HG03442 (cell line): ENCODE measurements around the gene REC114.
"Not testable (repeated sequence)": the region's sequence is repeated elsewhere in the genome, so short reads cannot be mapped to it uniquely, and the experiment has no call there.

Experiments used
- ATAC-seq: cut with Tn5 transposase; IDR thresholded peaks from one replicate; pipeline ENCODE4 v1.9.1; 2021; ENCODE audit warnings: mild to moderate bottlenecking, moderate library complexity; ENCODE audit not compliant: unreplicated experiment

The REC114 gene, protein sequence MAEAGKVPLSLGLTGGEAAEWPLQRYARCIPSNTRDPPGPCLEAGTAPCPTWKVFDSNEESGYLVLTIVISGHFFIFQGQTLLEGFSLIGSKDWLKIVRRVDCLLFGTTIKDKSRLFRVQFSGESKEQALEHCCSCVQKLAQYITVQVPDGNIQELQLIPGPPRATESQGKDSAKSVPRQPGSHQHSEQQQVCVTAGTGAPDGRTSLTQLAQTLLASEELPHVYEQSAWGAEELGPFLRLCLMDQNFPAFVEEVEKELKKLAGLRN

DNA sequence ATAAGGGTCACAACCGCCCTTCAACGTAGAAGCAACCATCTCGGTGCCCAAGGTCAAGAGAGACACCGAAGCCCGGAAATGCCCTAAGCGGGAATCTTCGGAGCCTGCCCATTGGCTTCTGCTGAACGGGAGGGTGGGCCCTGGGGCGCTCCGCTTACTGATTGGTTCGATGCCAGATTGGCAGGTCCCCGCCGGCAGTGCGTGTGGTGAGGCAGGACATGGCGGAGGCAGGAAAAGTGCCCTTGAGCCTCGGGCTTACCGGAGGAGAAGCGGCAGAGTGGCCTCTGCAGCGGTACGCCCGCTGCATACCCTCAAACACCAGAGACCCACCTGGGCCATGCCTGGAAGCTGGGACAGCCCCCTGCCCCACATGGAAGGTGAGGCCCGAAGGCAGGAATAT lies at the start of gene REC114:
Gene REC114, plus strand, starts transcription at position 197 of the 400 bp plus-strand sequence. Its CDS starts 22 bp downstream, at position 219.
- no peak for ATAC-seq

DNA sequence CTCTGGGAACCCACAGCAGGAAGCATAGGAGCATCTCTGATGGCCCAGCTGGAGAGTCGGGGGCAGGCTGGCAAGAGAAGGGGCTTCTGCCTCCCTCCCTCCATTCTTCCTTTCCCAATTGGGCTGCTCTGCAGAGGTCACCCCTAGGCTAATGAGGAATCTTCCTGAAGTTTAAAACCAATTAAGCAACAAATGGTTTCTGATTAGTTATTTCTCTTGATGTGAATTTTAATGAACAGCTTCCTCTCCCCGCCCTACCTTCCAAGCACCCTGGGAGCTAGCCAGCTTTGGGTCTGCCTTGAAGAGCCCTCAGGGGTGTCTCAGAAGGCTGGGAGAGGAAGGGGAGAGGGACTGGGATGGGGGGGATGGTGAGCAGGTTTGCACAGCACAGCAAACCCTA lies 49.6 kb upstream of the REC114 start:
- no peak for ATAC-seq

DNA sequence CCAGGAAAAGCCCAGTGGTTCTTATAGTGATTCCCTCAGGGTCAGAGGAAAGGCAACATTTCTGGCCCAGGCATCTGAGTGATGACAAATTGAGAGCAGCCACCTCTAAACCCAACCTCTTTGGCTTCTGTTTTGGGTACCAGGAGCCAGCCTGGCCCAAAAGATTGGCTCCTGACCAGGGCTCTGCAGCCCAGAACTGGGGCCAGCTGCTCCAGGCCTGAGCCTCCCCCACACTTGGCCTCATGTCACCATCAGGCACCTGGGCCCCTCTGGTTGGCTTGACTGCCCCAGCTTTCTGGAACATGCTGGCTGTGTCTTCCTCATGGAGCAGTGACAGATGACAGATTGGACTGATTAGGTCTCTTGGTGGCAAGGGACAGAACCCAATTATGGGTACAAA lies 48.2 kb upstream of the REC114 start:
- ATAC-seq, result no peak

DNA sequence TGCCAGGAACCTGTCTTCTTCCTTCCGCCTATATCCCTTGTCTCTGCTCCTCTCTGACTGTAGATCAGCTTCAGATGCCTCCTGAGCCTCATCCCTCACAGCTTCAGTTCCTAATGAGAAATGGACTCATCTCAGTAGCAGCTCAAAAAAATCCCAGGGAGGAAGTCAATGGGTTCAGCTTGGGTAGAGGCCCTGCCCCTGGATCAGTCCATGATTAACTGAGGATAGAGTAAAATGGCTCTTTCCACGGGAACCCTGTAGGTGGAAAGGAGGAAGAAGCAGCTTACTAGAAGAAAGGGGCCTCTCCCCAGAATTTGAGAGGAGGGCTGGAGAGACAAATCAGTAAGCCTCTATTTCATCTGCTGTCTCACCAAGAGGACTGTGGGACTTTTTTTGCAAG lies 47.3 kb upstream of the REC114 start:
- ATAC-seq, result no peak

DNA sequence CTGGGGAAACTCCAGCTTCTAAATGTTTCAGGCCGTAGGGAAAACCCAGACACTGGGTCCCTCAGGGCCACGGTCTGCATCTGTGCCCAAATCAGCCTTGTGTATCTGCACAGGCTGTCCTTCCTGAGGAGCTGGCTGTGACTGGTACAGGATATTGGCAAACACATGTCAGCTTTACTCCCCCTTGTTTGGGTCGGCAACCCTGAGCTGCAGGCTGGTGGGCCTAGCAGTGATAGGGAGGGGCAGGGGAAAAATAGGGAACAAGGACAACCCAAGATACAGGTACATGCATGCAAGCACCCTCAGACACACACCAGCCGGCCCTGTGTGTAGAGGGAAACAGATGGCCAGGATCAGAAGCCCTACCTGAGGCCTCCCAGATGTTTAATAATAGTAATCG lies 45.5 kb upstream of the REC114 start:
- no peak for ATAC-seq

DNA sequence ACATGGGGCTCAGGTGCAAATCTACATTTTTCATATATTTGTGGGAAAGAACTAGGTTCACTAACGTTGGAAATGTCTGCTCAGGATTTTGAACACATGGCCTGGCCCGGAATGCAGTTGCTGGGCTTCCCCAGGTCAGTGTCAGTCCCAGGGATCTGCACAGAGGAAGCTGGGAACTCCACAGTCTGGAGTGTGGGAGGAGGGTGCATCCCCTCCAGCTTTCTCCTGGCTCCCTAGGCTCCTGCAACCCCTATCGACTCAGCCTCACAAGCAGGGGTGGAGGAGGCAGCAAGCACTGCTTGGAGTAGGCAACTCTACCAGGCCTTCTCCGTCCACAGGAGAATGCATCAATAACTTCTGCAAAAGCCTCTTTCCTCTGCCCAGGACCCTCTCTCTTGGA lies 44.1 kb upstream of the REC114 start:
- no peak for ATAC-seq

DNA sequence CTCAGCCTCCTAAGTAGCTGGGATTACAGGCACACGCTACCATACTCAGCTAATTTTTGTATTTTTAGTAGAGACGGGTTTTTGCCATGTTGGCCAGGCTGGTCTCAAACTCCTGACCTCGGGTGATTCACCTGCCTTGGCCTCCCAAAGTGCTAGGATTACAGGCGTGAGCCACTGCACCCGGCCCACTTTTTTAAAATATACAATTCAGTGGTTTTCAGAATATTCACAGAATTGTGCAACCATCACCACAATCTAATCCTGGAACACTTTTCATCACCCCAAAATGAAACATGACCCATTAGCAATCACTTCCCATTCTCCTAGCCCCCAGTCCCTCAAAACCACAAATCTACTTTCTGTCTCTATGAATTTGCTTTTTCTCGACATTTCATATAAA lies 42.7 kb upstream of the REC114 start:
- not testable (repeated sequence) for ATAC-seq

DNA sequence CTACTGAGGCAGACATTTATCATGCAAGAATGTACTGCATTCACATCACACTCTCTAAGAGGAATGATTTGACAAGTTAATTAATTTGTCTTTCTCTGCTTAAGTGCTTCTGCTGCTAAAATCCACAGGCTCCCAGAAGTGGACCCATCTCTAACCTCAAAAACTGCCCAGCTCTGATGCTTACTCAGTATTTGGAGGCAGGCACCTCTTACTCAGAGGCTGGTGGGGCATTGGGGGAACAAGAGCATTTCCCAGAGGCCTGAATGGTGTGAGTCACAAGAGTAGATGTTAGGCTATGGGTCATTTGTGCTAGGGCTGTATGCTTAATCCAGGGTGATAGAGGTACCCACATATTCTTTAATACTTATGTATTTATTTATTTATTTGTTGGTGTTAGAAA lies 39.8 kb upstream of the REC114 start:
- ATAC-seq, result no peak

DNA sequence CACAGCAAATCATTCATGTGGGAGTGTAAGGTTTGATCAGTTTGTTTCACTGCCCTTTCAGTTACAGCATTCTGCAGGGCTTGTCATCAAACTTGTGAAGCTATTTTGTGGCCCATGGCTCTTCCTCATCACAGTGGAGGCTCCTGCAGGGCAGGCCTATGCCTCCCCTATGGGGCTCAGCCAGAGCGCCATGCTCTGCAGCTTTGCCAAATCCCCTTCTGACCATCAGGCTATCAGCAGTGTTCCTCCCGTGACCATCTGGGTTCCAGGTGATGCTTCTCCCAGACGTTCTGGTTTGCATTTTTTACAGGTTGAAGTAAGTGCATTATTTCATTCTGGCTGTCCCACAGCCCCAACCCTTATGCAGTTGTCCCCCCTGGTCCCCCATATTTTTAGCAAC lies 28.1 kb upstream of the REC114 start:
- no peak for ATAC-seq

DNA sequence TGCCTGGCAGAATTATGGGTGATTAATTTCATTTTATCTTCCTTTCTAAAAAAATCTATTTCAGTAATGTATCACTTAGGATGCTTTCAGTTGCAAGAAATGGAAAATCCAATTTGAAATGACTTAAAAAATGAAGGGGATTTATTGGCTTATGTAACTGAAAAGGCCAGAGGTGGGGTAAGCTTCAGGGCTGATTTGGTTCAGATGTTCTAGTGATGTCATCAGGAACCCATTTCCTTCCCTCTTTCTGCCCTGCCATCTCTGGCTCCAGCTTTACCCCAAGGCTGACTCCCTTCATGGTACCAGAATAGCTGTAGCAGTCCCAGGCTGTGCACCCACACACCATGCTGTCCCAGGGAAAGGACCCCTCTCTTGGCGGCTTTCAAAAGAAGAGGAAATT lies 18.5 kb upstream of the REC114 start:
- ATAC-seq, result no peak

DNA sequence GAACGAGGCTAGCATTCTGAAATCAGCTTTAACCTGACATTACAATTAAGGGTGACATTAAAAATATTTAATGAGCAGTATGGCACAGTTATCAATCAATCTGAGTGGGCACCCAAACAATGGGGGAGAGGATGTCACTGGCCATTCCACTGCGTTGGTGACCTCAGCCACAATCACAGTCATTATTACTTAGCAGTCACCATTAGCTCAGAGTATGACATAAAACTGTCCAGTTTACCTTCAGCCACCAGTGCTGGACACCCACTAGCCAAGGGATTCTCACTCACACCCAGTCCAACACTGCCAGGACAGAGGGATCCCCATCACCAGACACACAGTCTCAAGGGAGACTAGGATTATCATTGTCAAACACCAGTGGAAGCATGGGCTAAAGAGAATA lies 17.5 kb upstream of the REC114 start:
- no peak for ATAC-seq

DNA sequence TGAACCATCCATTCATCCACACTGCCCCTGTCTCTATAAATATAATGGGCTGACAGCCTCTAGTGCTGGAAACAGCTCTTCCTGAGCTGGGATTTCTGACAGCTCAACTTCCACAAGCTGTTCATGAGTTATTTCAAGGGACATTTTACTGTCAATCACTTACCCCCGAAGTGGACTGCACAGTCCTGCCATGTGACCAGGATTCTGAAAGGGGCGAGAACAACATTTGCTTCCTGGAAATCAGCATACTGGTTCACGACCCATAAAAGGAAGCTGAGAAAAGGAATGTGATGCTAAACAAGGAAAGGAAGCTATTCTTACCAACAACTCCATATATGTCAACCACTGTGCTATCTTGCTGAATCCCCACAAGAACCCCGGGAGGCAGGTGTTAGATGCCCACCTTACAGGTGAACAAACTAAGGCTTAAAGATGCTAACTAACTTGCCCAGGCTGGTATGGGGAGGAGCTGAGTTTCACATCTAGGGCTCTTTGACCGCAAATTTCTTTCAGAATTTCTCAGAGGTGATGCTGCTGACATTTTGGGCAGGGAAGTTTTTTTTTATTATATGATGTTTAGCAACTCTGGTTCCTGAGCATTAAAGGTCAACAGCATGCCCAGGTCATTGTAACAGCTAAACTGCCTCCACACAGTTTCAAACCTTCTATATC lies 16.5 kb upstream of the REC114 start:
- no peak for ATAC-seq

DNA sequence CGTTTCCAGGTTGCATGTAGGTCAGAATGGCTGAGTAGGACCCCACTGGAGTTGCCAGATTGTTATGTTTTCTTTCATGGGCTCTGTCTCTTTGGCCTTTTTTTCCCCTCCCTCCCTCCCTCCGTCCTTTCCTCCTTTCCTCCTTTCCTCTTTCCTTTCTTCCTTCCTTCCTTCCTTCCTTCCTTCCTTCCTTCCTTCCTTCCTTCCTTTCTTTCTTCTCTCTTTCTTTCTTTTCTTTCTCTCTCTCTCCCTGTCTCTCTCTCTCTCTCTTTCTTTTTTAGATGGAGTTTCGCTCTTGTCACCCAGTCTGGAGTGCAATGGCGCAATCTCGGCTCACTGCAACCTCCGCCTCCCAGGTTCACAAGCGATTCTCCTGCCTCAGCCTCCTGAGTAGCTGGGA lies 11.6 kb upstream of the REC114 start:
- not testable (repeated sequence) for ATAC-seq

DNA sequence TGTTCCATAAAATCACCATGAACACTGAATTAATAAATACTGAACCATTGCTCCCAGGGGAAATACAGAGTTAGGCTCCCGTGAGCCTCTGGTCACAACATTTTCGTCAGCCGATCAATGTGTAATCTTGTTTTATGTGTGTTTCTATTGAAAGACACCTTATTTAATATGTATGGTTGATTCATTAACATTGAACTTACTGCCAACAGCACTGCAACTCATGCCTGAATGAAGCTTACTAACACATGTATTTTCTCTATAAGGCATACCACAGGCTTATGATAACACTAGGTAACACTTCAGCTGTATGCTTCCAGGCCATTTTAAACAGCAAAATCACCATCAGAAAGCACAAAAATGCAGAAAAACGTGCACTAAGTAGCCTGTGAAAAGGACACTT lies 9.1 kb upstream of the REC114 start:
- ATAC-seq, result no peak

DNA sequence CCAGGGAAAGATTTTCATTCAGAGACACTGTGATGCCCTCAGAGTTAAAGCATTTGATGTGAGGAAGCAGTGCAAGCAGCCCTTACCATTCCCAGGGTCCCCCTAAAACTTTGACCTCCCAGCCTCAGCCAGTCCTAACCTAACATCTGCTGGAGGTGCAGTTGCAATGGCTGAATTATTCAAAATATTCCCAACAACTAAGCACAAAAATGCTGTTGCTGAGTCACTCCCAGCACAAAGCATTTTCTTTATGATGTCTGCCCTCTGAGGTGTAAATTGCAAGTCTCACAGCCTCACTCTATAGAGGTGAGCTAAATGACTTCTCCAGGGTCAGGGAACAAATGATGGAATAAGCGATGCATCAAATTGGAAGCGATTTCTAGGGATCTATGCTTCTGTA lies 6.4 kb upstream of the REC114 start:
- no peak for ATAC-seq

DNA sequence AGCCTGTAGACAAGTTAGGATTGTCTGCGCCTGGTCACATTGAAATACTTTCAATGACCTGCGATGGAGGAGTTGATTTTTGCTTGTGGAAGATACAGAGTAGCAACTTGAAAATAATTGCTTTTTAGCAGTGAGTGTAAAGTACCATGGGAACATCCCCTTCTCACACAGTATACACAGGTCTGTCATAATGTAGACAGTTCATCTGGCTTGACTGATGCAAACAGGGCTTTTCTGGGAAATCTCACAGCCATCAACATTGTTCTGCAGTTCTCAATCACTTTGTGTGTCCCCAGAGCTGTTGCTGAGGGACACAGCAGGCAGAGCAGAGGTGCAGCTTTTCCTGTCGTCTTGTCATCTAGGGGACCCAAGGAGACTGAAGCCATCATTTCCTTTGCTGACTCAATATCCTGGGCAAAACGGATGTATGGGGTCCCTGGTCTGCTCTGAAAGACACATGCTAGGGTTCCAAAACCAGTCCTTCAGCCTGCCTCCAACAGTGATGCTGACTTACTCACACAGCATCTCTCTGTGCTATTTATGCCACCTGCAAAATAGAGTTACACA lies 5.3 kb upstream of the REC114 start:
- ATAC-seq, result no peak

DNA sequence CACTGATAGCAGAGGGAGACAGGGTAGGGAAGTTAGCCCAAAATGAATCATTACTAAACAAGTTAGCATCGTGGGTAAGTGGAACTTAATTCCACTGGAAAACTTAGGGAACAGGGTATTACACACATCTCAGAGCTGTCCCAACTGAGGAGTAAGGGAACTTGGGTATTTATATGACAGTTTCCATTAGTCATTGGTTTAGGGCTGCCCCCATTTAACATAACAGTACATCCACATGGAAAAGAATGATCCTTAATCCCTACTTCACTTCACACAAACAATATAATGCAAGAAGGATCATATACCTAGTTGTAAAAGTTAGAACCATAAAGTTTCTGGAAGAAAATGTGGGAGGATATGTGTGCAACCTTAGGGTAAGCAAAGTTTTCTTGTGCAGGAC lies 4.3 kb upstream of the REC114 start:
- no peak for ATAC-seq

DNA sequence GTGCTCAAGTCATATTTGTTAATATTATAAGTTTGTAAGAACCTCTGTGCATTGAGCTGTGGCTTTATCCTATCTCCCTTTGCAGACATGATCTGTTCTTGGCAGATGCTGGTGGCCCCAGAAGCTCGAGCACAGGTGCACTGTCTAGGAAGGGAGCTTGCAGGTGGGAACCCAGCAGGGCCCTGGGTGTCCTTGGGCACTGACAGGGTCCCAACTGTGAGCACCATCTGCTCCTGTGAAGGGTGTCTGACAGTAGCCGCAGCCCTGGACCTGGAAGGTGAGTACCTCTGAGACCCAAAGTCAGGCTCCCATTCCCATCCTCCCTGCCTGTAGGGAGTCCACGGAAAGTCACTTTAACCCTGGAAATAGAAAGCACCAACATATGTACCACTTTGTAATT lies 2.4 kb upstream of the REC114 start:
- no peak for ATAC-seq

DNA sequence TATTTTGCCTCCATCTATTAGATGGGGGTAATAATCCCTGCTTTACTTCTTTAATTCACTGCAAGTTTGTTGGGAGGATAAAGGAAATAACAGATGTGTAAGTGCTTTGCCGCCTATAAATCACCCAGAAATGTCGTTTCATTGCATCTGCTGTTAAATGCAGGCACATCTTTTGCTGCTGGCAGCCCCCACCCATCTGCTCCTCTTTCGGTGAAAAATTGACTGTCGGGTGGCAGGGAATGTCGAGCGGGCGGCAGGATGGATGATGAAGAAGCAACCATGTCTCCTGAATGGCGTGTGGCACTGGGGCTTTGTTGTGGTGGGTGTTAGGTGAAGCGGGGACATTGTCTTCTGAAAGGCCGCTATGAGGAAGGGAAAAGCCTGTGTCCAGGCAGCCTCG lies 543 bp upstream of the REC114 start:
- ATAC-seq, result no peak

DNA sequence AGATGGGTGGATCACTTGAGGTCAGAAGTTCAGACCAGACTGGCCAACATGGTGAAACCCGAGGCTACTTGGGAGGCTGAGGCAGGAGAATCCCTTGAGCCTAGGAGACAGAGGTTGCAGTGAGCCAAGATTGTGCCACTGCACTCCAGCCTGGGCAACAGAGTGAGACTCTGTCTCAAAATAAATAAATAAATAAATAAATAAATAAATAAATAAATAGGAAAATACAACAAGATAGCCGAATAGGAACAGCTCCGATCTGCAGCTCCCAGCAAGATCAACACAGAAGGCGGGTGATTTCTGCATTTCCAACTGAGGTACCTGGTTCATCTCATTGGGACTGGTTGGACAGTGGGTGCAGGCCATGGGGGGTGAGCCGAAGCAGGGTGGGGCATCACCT lies 4.5 kb downstream of the REC114 start:
- ATAC-seq, result not testable (repeated sequence)

DNA sequence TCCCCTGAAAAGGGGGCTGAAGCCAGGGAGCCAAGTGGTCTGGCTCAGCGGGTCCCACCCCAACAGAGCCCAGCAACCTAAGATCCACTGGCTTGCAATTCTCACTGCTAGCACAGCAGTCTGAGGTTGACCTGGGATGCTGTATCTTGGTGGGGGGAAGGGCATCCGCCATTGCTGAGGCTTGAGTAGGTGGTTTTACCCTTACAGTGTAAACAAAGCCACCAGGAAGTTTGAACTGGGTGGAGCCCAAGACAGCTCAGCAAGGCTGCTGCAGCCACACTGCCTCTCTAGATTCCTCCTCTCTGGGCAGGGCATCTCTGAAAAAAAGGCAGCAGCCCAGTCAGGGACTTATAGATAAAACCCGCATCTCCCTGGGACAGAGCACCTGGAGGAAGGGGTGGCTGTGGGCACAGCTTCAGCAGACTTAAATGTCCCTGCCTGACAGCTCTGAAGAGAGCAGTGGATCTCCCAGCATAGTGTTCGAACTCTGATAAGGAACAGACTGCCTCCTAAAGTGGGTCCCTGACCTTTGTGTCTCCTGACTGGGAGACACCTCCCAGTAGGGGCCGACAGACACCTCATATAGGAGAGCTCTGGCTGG lies 5.3 kb downstream of the REC114 start:
- not testable (repeated sequence) for ATAC-seq

DNA sequence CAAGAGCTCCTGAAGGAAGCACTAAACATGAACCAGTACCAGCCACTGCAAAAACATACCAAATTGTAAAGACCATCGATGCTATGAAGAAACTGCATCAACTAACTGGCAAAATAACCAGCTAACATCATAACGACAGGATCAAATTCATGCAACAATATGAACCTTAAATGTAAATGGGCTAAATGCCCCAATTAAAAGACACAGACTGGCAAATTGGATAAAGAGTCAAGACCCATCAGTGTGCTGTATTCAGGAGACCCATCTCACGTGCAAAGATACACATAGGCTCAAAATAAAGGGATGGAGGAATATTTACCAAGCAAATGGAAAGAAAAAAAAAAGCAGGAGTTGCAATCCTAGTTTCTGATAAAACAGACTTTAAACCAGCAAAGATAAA lies 7.0 kb downstream of the REC114 start:
- not testable (repeated sequence) for ATAC-seq
